H1 (cell line): ENCODE results near the gene RABL6. TPM values are rescaled to one million over a fixed set of nuclear protein-coding genes. Genes with fewer than 3 reads are reported as not detected.

Source experiments
- CTCF ChIA-PET: fragments of 300-600 bp; sonication (Branson Sonifier 250); formaldehyde crosslinking; loops from one replicate; lab custom pipeline; 2021; ENCODE audit not compliant: partially characterized antibody; lab: Charles Lee
- POLR2A ChIA-PET: fragments of 300-600 bp; sonication (Branson Sonifier 250); formaldehyde crosslinking; loops from one replicate; lab custom pipeline; 2021; ENCODE audit warnings: inconsistent platforms; ENCODE audit not compliant: partially characterized antibody; lab: Charles Lee
- DNase-seq, 2 experiments: peaks; one replicate each; pipeline versions ENCODE4 v3.0.0 to v3.0.0-alpha.2; 2010 to 2022; ENCODE audit warnings: low spot score in 2 of 2, low read depth in 1 of 2, mixed read lengths in 1 of 2
- FAIRE-seq: peaks from 2 replicates; lab custom pipeline; 2011; peaks lifted over from hg19 to GRCh38; lab: Jason Lieb, UNC
- H2AFZ ChIP-seq: 2 replicates; pipeline ENCODE4 v1.8.1; 2012; ENCODE audit warnings: low read length, inconsistent platforms
- H2AK5ac ChIP-seq: 2 replicates; pipeline ENCODE4 v1.6.1; 2013; ENCODE audit warnings: low read depth, low read length
- H2BK120ac ChIP-seq: replicated peaks from 2 replicates; pipeline ENCODE3; 2013; ENCODE audit warnings: low read depth, low read length, inconsistent platforms
- H2BK12ac ChIP-seq: 2 replicates; pipeline ENCODE4 v1.6.1; 2013; ENCODE audit warnings: low read depth, low read length
- H2BK15ac ChIP-seq: 2 replicates; pipeline ENCODE4 v1.6.1; 2013; ENCODE audit warnings: low read length
- H2BK20ac ChIP-seq: 2 replicates; pipeline ENCODE4 v1.6.1; 2013; ENCODE audit warnings: low read length
- H2BK5ac ChIP-seq: 2 replicates; pipeline ENCODE4 v1.6.1; 2013; ENCODE audit warnings: low read depth, low read length
- H3K14ac ChIP-seq: 2 replicates; pipeline ENCODE4 v1.6.1; 2013; ENCODE audit warnings: inconsistent platforms; ENCODE audit not compliant: insufficient read length
- H3K18ac ChIP-seq: 2 replicates; pipeline ENCODE4 v1.6.1; 2013; ENCODE audit warnings: low read length; ENCODE audit errors: extremely low read depth
- H3K23ac ChIP-seq: 2 replicates; pipeline ENCODE4 v1.6.1; 2013; ENCODE audit warnings: inconsistent platforms; ENCODE audit not compliant: insufficient read length
- H3K23me2 ChIP-seq: 2 replicates; pipeline ENCODE4 v1.6.1; 2013; ENCODE audit warnings: low read depth, low read length
- H3K27ac ChIP-seq: 2 replicates; pipeline ENCODE4 v1.6.1; 2011; ENCODE audit warnings: low read depth, low read length, inconsistent platforms
- H3K27me3 ChIP-seq, 4 experiments: replicated peaks in 1 of 4; 1 replicate in 1 of 4; 2 replicates in 3 of 4; pipeline versions ENCODE4 v1.6.1 to v1.8.1; 2011 to 2013; ENCODE audit warnings: low read length in 3 of 4, mild to moderate bottlenecking in 3 of 4, inconsistent platforms in 2 of 4, mixed read lengths in 2 of 4, moderate library complexity in 1 of 4; ENCODE audit not compliant: control insufficient read depth in 3 of 4, insufficient read depth in 3 of 4; ENCODE audit errors: extremely low read depth in 1 of 4
- H3K36me3 ChIP-seq, 4 experiments: 2 replicates each; pipeline versions ENCODE4 v1.6.1 to v1.8.1; 2011 to 2013; ENCODE audit warnings: mild to moderate bottlenecking in 4 of 4, low read length in 3 of 4, moderate library complexity in 2 of 4, control low read depth in 1 of 4, inconsistent platforms in 1 of 4; ENCODE audit not compliant: insufficient read depth in 4 of 4, control insufficient read depth in 2 of 4
- H3K4ac ChIP-seq: replicated peaks from 2 replicates; pipeline ENCODE3; 2013; ENCODE audit warnings: low read length, low read depth, mixed read lengths, inconsistent platforms; ENCODE audit not compliant: insufficient read length
- H3K4me1 ChIP-seq, 4 experiments: replicated peaks in 1 of 4; 1 replicate in 1 of 4; 2 replicates in 3 of 4; pipeline versions ENCODE4 v1.6.1 to v1.8.1; 2011 to 2013; ENCODE audit warnings: low read length in 3 of 4, inconsistent platforms in 2 of 4, mixed read lengths in 1 of 4; ENCODE audit not compliant: insufficient read depth in 4 of 4, control insufficient read depth in 3 of 4
- H3K4me2 ChIP-seq, 2 experiments: 2 replicates each; pipeline versions ENCODE4 v1.6.1 to v1.8.1; 2011 to 2013; ENCODE audit warnings: low read depth in 2 of 2, low read length in 2 of 2, control low read depth in 1 of 2, inconsistent platforms in 1 of 2, mild to moderate bottlenecking in 1 of 2; ENCODE audit not compliant: insufficient read depth in 1 of 2
- H3K4me3 ChIP-seq, 4 experiments: fragments of 200-600, 300-600 bp in 1 of 4; sonication (generic), shearing (Covaris generic), sonication (Bioruptor Twin) in 1 of 4; 2 replicates each; pipeline versions ENCODE4 v1.5.1 to v1.8.1; 2011 to 2016; ENCODE audit warnings: low read length in 4 of 4, low read depth in 3 of 4, control low read depth in 2 of 4, inconsistent platforms in 2 of 4, mild to moderate bottlenecking in 2 of 4, mixed read lengths in 1 of 4, moderate library complexity in 1 of 4; ENCODE audit not compliant: insufficient read depth in 2 of 4; ENCODE audit errors: extremely low read depth in 1 of 4
- H3K56ac ChIP-seq: replicated peaks from 2 replicates; pipeline ENCODE3; 2013; ENCODE audit warnings: low read depth, mild to moderate bottlenecking, mixed read lengths, low read length, inconsistent platforms; ENCODE audit not compliant: insufficient read length
- H3K79me1 ChIP-seq: 2 replicates; pipeline ENCODE4 v1.6.1; 2013; ENCODE audit warnings: low read depth, low read length, control low read depth
- H3K79me2 ChIP-seq, 2 experiments: 2 replicates each; pipeline versions ENCODE4 v1.6.1 to v1.8.1; 2012 to 2013; ENCODE audit warnings: low read length in 2 of 2, mild to moderate bottlenecking in 2 of 2, inconsistent platforms in 1 of 2; ENCODE audit not compliant: insufficient read depth in 2 of 2, control insufficient read depth in 1 of 2
- H3K9ac ChIP-seq, 4 experiments: replicated peaks in 1 of 4; 1 replicate in 1 of 4; 2 replicates in 3 of 4; pipeline versions ENCODE4 v1.6.1 to v1.8.1; 2011 to 2013; ENCODE audit warnings: low read depth in 3 of 4, low read length in 3 of 4, control low read depth in 2 of 4, mild to moderate bottlenecking in 2 of 4, moderate library complexity in 2 of 4, inconsistent platforms in 1 of 4; ENCODE audit errors: extremely low read depth in 1 of 4
- H3K9me3 ChIP-seq, 2 experiments: 2 replicates each; pipeline versions ENCODE4 v1.6.1 to v1.8.1; 2012 to 2013; ENCODE audit warnings: mild to moderate bottlenecking in 2 of 2, moderate library complexity in 2 of 2, control low read depth in 1 of 2, inconsistent platforms in 1 of 2, low read depth in 1 of 2, low read length in 1 of 2, mixed read lengths in 1 of 2; ENCODE audit not compliant: insufficient read depth in 2 of 2
- H4K20me1 ChIP-seq, 2 experiments: replicated peaks in 1 of 2; 2 replicates each; pipeline versions ENCODE3 to v1.8.1; 2011 to 2013; ENCODE audit warnings: inconsistent platforms in 2 of 2, low read length in 2 of 2, mild to moderate bottlenecking in 1 of 2; ENCODE audit not compliant: insufficient read depth in 2 of 2, control insufficient read depth in 1 of 2
- H4K5ac ChIP-seq: 2 replicates; pipeline ENCODE4 v1.6.1; 2013; ENCODE audit warnings: low read length, low read depth, mixed read lengths, inconsistent platforms; ENCODE audit not compliant: insufficient read length
- H4K8ac ChIP-seq: 2 replicates; pipeline ENCODE4 v1.8.0; 2013; ENCODE audit warnings: mild to moderate bottlenecking, moderate library complexity, low read length, inconsistent platforms; ENCODE audit not compliant: insufficient read depth; ENCODE audit errors: extremely low read depth
- H4K91ac ChIP-seq: replicated peaks from 2 replicates; pipeline ENCODE3; 2013; ENCODE audit warnings: low read length, mixed read lengths, inconsistent platforms; ENCODE audit not compliant: insufficient read length
- BACH1 ChIP-seq: IDR thresholded peaks from 2 replicates; pipeline ENCODE4 v1.6.1; 2012; ENCODE audit warnings: low read length, improper control_type of control experiment
- BRCA1 ChIP-seq: IDR thresholded peaks from 2 replicates; pipeline ENCODE4 v1.6.1; 2012; ENCODE audit warnings: low read depth, low read length, improper control_type of control experiment
- CTBP2 ChIP-seq: IDR thresholded peaks from 2 replicates; pipeline ENCODE4 v1.7.0; 2011; ENCODE audit warnings: borderline replicate concordance, mild to moderate bottlenecking, moderate library complexity, mixed read lengths, low read length; ENCODE audit not compliant: insufficient read depth, insufficient read length
- EZH2 ChIP-seq: fragments of 200-600 bp; sonication (generic); IDR thresholded peaks from 2 replicates; pipeline ENCODE4 v1.7.1; 2012; ENCODE audit warnings: low read depth, mild to moderate bottlenecking, moderate library complexity, low read length, inconsistent platforms; ENCODE audit not compliant: severe bottlenecking
- GABPA ChIP-seq: IDR thresholded peaks from 2 replicates; pipeline ENCODE4 v1.6.1; 2011; ENCODE audit warnings: mild to moderate bottlenecking, low read length, moderate library complexity, borderline replicate concordance; ENCODE audit not compliant: insufficient read depth
- HDAC2 ChIP-seq, 2 experiments: fragments of 300-600 bp in 1 of 2; sonication (generic) in 1 of 2; IDR thresholded peaks; 2 replicates each; pipeline ENCODE4 v1.6.1; 2011 to 2012; ENCODE audit warnings: low read depth in 2 of 2, low read length in 2 of 2, mild to moderate bottlenecking in 2 of 2, moderate library complexity in 2 of 2, borderline replicate concordance in 1 of 2, inconsistent platforms in 1 of 2
- HDAC6 ChIP-seq: IDR thresholded peaks from one replicate; pipeline ENCODE4 v1.7.1; 2012; ENCODE audit warnings: low read depth, mild to moderate bottlenecking, inconsistent platforms, low read length, moderate library complexity
- KDM4A ChIP-seq: IDR thresholded peaks from one replicate; pipeline ENCODE4 v1.7.1; 2012; ENCODE audit warnings: low read depth, mild to moderate bottlenecking, moderate library complexity, low read length, inconsistent platforms; ENCODE audit not compliant: severe bottlenecking
- POLR2AphosphoS5 ChIP-seq: IDR thresholded peaks from 2 replicates; pipeline ENCODE4 v1.6.1; 2011; ENCODE audit warnings: low read depth, low read length
- RBBP5 ChIP-seq: IDR thresholded peaks from 2 replicates; pipeline ENCODE4 v1.7.1; 2012; ENCODE audit warnings: low read depth, mild to moderate bottlenecking, inconsistent platforms, low read length, moderate library complexity, borderline replicate concordance
- SP4 ChIP-seq: IDR thresholded peaks from 2 replicates; pipeline ENCODE4 v1.6.1; 2012; ENCODE audit warnings: low read length, inconsistent platforms
- SRF ChIP-seq: IDR thresholded peaks from 2 replicates; pipeline ENCODE4 v1.6.1; 2011; ENCODE audit warnings: mild to moderate bottlenecking, low read depth, low read length, moderate library complexity
- USF2 ChIP-seq: IDR thresholded peaks from 2 replicates; pipeline ENCODE4 v1.6.1; 2011; ENCODE audit warnings: low read length, improper control_type of control experiment
- WGBS, 2 experiments: shearing (Covaris generic) in 1 of 2; methylation state at CpG; one replicate each; pipeline versions ENCODE4 v1.1.6 to v1.1.7; 2013 to 2015; ENCODE audit warnings: low lambda C conversion rate in 2 of 2, mixed read lengths in 2 of 2, inconsistent platforms in 1 of 2, low coverage in 1 of 2, missing lambda C conversion rate in 1 of 2; ENCODE audit not compliant: insufficient replicate concordance in 2 of 2, insufficient coverage in 1 of 2, insufficient read length in 1 of 2; ENCODE audit errors: extremely low coverage in 1 of 2, missing lambda C conversion rate in 1 of 2; 5-methylcytosine and 5-hydroxymethylcytosine counted together
- polyA plus RNA-seq, 7 experiments: library from polyadenylated mRNA; depleted of rRNA in 3 of 7; stranded (reverse) in 5 of 7; unstranded in 2 of 7; fragments of >200 nt in 5 of 7; fragments of 200-250 nt in 2 of 7; gene quantifications; 1 replicate in 5 of 7; 2 replicates in 1 of 7; 4 replicates in 1 of 7; pipeline versions ENCODE4 v1.2.1 to v1.2.3, GENCODE V29; 2011 to 2013; ENCODE audit warnings: missing spikeins in 2 of 7, mixed read lengths in 2 of 7
- total RNA-seq: library from RNA; stranded (reverse); fragmentation: NEBNext Ultra II Directional; extraction: Animal tissue kit (Norgen Biotek cat#: 25700); gene quantifications from 2 replicates; pipeline ENCODE4 v1.2.1, GENCODE V29; 2021

The RABL6 gene
- total and polyA plus RNA-seq, 2 of the 8 experiments (the other 6 are each of a cell fraction or from before 2014, with no cell fraction given), result 70.1 to 130 TPM

GRCh38 chr9:136776947-136777346 is 30.8 kb upstream of the RABL6 start:
- 92% methylated on average over 7 of the region's 7 CpGs; no CpG with 5 or more reads in 1 of the 2 experiments for WGBS, 2 experiments
- Histone ChIP-seq H2BK20ac (no peak overlapping the region), H2AFZ (no peak overlapping the region), H4K8ac (no peak overlapping the region), H2AK5ac (no peak overlapping the region), H3K9ac (no peak overlapping the region), H3K4me2 (no peak overlapping the region), H2BK12ac (no peak overlapping the region), H3K9me3 (peaks cover 0 to 7% of the 10 kb centered on the region in 2 experiments), H2BK5ac (no peak overlapping the region), H3K27ac (no peak overlapping the region), H3K18ac (no peak overlapping the region), H3K36me3 (no peaks in the 10 kb centered on the region), H3K56ac (no peak overlapping the region), H2BK15ac (no peak overlapping the region), H3K23me2 (no peaks in the 10 kb centered on the region), H3K27me3 (peaks cover 0 to 4% (median 1%) of the 10 kb centered on the region in 4 experiments; a peak in 3 of 7 replicates), H4K5ac (no peak overlapping the region), H4K20me1 (no peaks in the 10 kb centered on the region), H3K4me1 (no peaks in the 10 kb centered on the region), H3K4me3 (no peak overlapping the region), H3K14ac (no peak overlapping the region), H3K79me1 (no peaks in the 10 kb centered on the region), H4K91ac (no peak overlapping the region), H2BK120ac (no peak overlapping the region), H3K79me2 (no peaks in the 10 kb centered on the region), H3K23ac (no peak overlapping the region), H3K4ac (no peak overlapping the region)
- POLR2A ChIA-PET, result interaction anchor here (0.6 to 1.7 kb wide), 5 partner anchors 45 to 80 kb away, joined by 3 to 6 read pairs (median 3); no protein-coding TSS in a partner anchor
- DNase-seq, result no peak
- FAIRE-seq, result no peak
- CTCF ChIA-PET, result interaction anchor here (0.9 to 8.0 kb wide), 6 partner anchors 9 to 171 kb away, joined by 3 to 88 read pairs (median 18); partner anchors contain the start of genes LCN15 and LCN8
- TF ChIP-seq HDAC6 (no peak), BACH1 (no peak), BRCA1 (no peak), SRF (no peak), SP4 (no peak), RBBP5 (no peak), GABPA (no peak), HDAC2 (IDR thresholded peaks at IDR 0.05; ENCODE audit: borderline replicate concordance in 1 of 2, low read depth in 2 of 2, low read length in 2 of 2) (no peak), USF2 (no peak), EZH2 (no peak), POLR2AphosphoS5 (no peak), KDM4A (no peak), CTBP2 (no peak)
